ENCODE results near the gene KCNQ1.

KCNQ1 gene

GRCh38 chr11:2466869-2467694, 22.3 kb downstream of the KCNQ1 start:
- no peak for TF ChIP-seq CTCF (IDR thresholded peaks at IDR 0.05; ENCODE audit: insufficient read depth, missing control alignments)
- no peak for FAIRE-seq
- no peak for DNase-seq (ENCODE audit: insufficient read length, low spot score)

GRCh38 chr11:2467695-2468055, 22.9 kb downstream of the KCNQ1 start:
- FAIRE-seq (no peak), DNase-seq (ENCODE audit: insufficient read length, low spot score) (no peak)
- no peak for TF ChIP-seq CTCF (IDR thresholded peaks at IDR 0.05; ENCODE audit: insufficient read depth, missing control alignments)

DNA sequence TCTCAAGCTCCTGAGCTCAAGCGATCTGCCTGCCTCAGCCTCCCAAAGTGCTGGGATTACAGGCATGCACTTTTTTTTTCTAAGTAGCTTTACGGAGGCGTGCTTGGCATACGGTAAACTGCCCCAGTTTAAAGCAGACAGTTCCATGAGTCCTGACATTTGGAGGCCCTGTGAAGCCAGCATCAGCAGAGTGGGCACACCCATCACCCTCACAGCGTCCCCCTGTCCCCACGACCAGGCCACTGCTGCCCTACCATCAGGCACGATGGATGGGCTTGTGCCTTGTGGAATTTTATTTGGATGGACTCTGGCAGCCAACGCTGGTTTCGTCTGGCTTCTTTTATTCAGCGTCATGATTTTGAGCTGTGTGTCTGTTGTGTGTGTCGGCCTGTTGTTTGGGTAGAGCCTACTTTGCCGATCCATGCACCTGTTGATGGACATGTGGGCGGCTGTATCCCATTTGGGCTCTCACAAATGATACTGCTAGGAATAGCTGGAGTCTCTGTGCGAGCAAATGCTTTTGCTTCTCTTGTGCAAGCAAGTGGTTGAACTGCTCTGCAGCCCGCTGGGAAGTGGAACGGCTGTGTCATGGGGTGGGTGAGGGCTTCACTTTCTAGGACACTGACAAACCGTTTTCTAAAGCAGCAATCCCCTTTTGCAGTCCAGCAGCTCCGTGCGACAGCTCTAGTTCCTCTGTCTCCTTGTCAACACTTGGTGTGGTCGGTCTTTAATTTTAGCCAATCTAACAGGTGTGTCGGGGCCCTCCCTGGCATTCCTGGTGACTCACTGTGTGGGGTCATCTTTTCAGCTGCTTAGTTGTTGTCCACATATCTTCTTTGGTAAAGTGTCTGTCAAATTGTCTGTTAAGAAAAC, 23.8 kb downstream of the KCNQ1 start:
- TF ChIP-seq CTCF (IDR thresholded peaks at IDR 0.05; ENCODE audit: insufficient read depth, missing control alignments) = no peak
- FAIRE-seq (no peak), DNase-seq (ENCODE audit: insufficient read length, low spot score) (no peak)

GRCh38 chr11:2470495-2470894, 25.7 kb downstream of the KCNQ1 start:
- DNase-seq (ENCODE audit: insufficient read length, low spot score) = no peak
- FAIRE-seq = no peak
- no peak for TF ChIP-seq CTCF (IDR thresholded peaks at IDR 0.05; ENCODE audit: insufficient read depth, missing control alignments)

DNA sequence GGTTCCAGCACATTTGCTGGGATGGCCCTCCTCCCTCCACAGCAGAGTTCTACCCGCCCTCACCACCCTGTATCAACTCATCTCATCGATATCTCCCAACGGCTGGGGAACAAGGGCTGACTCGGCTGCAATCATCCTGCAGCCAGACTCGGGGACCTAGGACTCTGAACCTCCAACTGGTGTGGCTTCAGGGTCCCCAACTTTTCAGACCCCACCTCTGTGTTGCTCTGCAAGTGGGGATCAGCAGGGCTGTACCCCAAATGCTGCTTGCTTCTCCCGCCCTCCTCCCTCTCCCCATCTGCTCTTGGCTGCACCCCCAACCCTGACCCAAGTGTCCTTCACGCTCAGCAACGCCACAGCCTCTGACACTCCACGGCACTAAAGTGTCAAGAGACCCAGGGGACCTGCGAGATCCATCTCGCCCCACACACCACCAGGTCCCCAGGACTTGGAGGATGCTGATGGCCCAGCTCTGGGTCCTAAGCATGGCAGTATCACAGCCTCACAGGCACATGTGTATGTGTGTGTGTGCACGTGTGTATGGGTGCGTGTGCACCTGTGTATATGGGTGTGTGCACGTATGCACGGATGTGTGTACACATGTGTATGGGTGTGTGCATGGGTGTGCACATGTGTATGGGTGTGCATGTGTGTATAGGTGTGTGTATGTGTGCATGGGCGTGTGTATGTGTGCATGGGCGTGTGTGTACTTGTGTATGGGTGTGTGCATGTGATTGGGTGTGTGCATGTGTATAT, 26.4 kb downstream of the KCNQ1 start:
- no peak for FAIRE-seq
- TF ChIP-seq CTCF (IDR thresholded peaks at IDR 0.05; ENCODE audit: insufficient read depth, missing control alignments) = no peak
- no peak for DNase-seq (ENCODE audit: insufficient read length, low spot score)

DNA sequence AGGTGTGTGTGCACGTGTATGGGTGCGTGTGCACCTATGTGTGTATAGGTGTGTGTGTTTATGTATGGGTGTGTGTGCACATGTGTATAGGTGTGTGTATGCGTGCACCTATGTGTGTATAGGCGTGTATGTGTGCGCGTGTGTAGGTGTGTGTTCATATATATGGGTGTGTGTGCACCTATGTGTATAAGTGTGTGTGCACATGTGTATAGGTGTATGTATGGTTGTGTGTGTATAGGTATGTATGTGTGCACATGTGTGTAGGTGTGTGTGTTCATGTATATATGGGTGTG, 26.9 kb downstream of the KCNQ1 start:
- no peak for TF ChIP-seq CTCF (IDR thresholded peaks at IDR 0.05; ENCODE audit: insufficient read depth, missing control alignments)
- no peak for DNase-seq (ENCODE audit: insufficient read length, low spot score)
- FAIRE-seq = no peak
